Mucosa of descending colon (tissue), 3 donors: ENCODE measurements around the gene CLDN5. TPM values are rescaled to one million over a fixed set of nuclear protein-coding genes. Genes with fewer than 3 reads are reported as not detected.

Experiments
- ATAC-seq: fragments of 200-7000 bp; cut with Tn5 transposase; one replicate; pipeline ENCODE4 v1.9.1; 2020; ENCODE audit warnings: mild to moderate bottlenecking, moderate library complexity
- DNase-seq, 3 donors: peaks; one replicate each; pipeline ENCODE4 v3.0.0-alpha.2; 2020
- H3K36me3 ChIP-seq: fragments of 200-600 bp; one replicate; pipeline ENCODE4 v1.8.0; 2021; ENCODE audit warnings: low read depth, mild to moderate bottlenecking
- H3K4me1 ChIP-seq: fragments of 200-600 bp; one replicate; pipeline ENCODE4 v1.8.0; 2021; ENCODE audit warnings: low read depth, mild to moderate bottlenecking
- H3K4me3 ChIP-seq: fragments of 200-600 bp; one replicate; pipeline ENCODE4 v1.8.0; 2021; ENCODE audit warnings: mild to moderate bottlenecking
- H3K9me3 ChIP-seq: fragments of 200-600 bp; one replicate; pipeline ENCODE4 v1.8.0; 2021; ENCODE audit warnings: mild to moderate bottlenecking
- CTCF ChIP-seq: fragments of 200-600 bp; IDR thresholded peaks from one replicate; pipeline ENCODE4 v1.8.0; 2022; ENCODE audit warnings: antibody characterized with exemption, mild to moderate bottlenecking
- intact Hi-C, 2 donors: fragments of 100-400 bp; cut with DNase I in 1 of 2; cut with micrococcal nuclease in 1 of 2; formaldehyde crosslinking; loops; one replicate each; pipeline versions ENCODE4 v1.11.0 to v1.11.1; 2022; cut with DNase I, micrococcal nuclease
- total RNA-seq, 3 donors: library from RNA; stranded (reverse); fragmentation: NEBNext Ultra II Directional in 2 of 3; extraction: Animal tissue kit (Norgen Biotek cat#: 25700) in 2 of 3; gene quantifications; one replicate each; pipeline versions ENCODE4 v1.2.1 to v1.2.4, GENCODE V29; 2021 to 2023
- donor health status: DM: no; HTN: no; CAD: no; lungs with moderate emphysema.
- donor health status: DM: no; HTN: no; CAD: no.
- donor health status: DM: no; HTN: yes; CAD: no.

The CLDN5 gene
- total RNA-seq, 3 donors from 2014 or later = 22.0 to 34.7 (median 22.2) TPM

- ATAC-seq (no peak), DNase-seq (no peak)
- intact Hi-C loops = no loop called here
- Histone ChIP-seq H3K9me3 (no peaks in the 10 kb centered on the region), H3K36me3 (no peaks in the 10 kb centered on the region), H3K4me1 (no peaks in the 10 kb centered on the region), H3K4me3 (no peak overlapping the region)
- TF ChIP-seq CTCF = no peak
These were observed 22.5 kb upstream of the CLDN5 start for GRCh38 chr22:19546680-19547079.

GRCh38 chr22:19545935-19546207, 21.7 kb upstream of the CLDN5 start:
- no peak for DNase-seq
- no peak for ATAC-seq
- Histone ChIP-seq H3K4me1 (no peaks in the 10 kb centered on the region), H3K4me3 (no peak overlapping the region), H3K9me3 (no peaks in the 10 kb centered on the region), H3K36me3 (no peaks in the 10 kb centered on the region)
- intact Hi-C loops = no loop called here
- TF ChIP-seq CTCF = no peak

- intact Hi-C loops = no loop called here
These were observed 19.9 kb upstream of the CLDN5 start for GRCh38 chr22:19543970-19544708.

GRCh38 chr22:19540394-19540793, 16.2 kb upstream of the CLDN5 start:
- TF ChIP-seq CTCF = no peak
- no peak for ATAC-seq
- intact Hi-C loops = no loop called here

More at GRCh38 chr22:19543970-19544708, 19.9 kb upstream of the CLDN5 start:
- DNase-seq (peak; percentile 59 to 71 (median 70)), ATAC-seq (peak; percentile 99)
- TF ChIP-seq CTCF = no peak
- Histone ChIP-seq H3K9me3 (no peaks in the 10 kb centered on the region), H3K4me3 (no peak overlapping the region), H3K36me3 (no peaks in the 10 kb centered on the region), H3K4me1 (no peaks in the 10 kb centered on the region)

GRCh38 chr22:19537941-19538488, 13.8 kb upstream of the CLDN5 start:
- H3K4me1 ChIP-seq = no peaks in the 10 kb centered on the region
- no peak for ATAC-seq
- no peaks in the 10 kb centered on the region for H3K9me3 ChIP-seq
- intact Hi-C loops = no loop called here
- no peak for TF ChIP-seq CTCF
- no peaks in the 10 kb centered on the region for H3K36me3 ChIP-seq
- H3K4me3 ChIP-seq = no peak overlapping the region
- no peak for DNase-seq

More at GRCh38 chr22:19540394-19540793, 16.2 kb upstream of the CLDN5 start:
- no peaks in the 10 kb centered on the region for H3K36me3 ChIP-seq
- H3K9me3 ChIP-seq = no peaks in the 10 kb centered on the region
- no peaks in the 10 kb centered on the region for H3K4me1 ChIP-seq
- no peak for DNase-seq
- H3K4me3 ChIP-seq = no peak overlapping the region
